ENCODE data around the gene MOCOS. TPM values are rescaled to one million over a fixed set of nuclear protein-coding genes. Genes with fewer than 3 reads are reported as not detected.

The MOCOS gene
- total RNA-seq, 1 donor from 2014 or later = 15.3 TPM

DNA sequence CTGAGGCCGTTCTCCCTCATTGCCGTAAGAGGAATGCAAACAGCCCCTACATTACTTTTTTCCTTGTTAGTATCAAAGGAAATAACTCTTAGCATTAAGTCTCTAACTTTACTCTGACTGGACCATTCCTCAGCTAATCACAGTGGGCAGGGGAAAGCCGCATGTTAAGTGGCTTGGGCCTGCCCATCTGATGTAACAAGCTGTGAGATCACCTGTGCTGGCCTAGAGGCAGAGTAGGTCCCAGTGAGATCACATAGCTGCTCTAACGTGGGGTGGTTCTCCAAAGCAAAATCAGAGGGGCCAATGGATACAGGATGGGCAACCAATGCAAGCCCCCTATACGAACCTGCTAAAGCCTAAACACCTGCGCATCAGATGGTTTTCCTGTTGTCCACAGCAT is 5.9 kb upstream of the MOCOS start:
- TF ChIP-seq, protein P1, sequence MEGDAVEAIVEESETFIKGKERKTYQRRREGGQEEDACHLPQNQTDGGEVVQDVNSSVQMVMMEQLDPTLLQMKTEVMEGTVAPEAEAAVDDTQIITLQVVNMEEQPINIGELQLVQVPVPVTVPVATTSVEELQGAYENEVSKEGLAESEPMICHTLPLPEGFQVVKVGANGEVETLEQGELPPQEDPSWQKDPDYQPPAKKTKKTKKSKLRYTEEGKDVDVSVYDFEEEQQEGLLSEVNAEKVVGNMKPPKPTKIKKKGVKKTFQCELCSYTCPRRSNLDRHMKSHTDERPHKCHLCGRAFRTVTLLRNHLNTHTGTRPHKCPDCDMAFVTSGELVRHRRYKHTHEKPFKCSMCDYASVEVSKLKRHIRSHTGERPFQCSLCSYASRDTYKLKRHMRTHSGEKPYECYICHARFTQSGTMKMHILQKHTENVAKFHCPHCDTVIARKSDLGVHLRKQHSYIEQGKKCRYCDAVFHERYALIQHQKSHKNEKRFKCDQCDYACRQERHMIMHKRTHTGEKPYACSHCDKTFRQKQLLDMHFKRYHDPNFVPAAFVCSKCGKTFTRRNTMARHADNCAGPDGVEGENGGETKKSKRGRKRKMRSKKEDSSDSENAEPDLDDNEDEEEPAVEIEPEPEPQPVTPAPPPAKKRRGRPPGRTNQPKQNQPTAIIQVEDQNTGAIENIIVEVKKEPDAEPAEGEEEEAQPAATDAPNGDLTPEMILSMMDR (IDR thresholded peaks at IDR 0.05; ENCODE audit: insufficient read depth, low read length, poor library complexity, severe bottlenecking) = no peak
- no peaks in the 10 kb centered on the region for H3K36me3 ChIP-seq (ENCODE audit: control insufficient read depth, insufficient read depth, low read length)
- no peaks in the 10 kb centered on the region for H3K27me3 ChIP-seq (ENCODE audit: control insufficient read depth, insufficient read depth, low read length)
- DNase-seq (ENCODE audit: low read depth) = no peak
- H3K4me3 ChIP-seq (ENCODE audit: low read depth, low read length) = no peak overlapping the region

DNA sequence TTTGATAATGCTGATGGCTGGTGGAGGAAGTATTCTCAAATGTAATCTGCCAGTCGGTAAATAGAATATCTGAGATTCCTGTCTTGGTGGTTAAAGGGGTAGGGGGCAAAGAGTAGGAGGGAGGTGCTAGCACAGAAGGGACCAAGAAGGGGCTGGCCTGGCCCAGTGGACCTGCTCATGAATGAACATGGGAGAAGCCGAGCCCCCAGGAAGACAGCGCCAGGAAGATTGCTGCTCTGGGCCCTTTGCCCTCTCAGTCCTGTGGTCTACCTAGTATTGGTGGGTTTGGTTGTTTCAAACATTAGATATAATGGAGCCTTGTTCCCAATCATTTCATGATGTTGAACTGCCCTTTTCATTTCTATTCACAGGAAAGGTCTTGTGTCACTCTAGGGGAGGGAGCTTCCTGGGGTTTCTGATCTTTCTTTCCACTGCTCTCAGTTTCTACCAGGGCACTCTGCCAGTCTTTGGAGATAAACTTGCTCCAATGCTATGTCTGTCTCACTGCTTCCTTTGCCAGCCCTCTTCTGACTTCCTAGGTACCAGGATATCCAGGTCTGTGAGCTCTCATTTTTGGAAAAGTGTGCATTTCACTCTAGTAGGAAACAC is 5.3 kb upstream of the MOCOS start:
- Histone ChIP-seq H3K36me3 (ENCODE audit: control insufficient read depth, insufficient read depth, low read length) (no peaks in the 10 kb centered on the region), H3K27me3 (ENCODE audit: control insufficient read depth, insufficient read depth, low read length) (no peaks in the 10 kb centered on the region), H3K4me3 (ENCODE audit: low read depth, low read length) (no peak overlapping the region)
- TF ChIP-seq, protein P1 (IDR thresholded peaks at IDR 0.05; ENCODE audit: insufficient read depth, low read length, poor library complexity, severe bottlenecking) = no peak
- no peak for DNase-seq (ENCODE audit: low read depth)

DNA sequence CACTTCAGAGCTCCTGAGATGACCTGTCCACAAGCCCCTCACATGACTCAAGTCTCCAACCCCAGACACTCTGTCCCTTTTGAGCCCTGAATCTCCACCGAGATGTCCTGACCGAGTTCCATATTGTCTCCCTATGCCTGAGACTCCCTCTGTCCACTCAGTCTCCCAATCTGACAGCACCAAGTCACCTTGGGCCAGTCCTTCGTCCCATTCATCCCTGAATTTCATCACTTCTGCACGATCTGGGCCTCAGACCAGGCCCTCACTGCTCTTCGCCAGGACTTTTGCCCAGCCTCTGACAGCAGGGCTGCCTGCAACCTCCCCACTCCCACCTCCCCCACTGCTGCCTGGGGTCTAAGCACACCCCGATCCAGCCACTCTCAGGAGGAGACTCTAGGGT is 4.3 kb upstream of the MOCOS start:
- TF ChIP-seq, protein P1 (IDR thresholded peaks at IDR 0.05; ENCODE audit: insufficient read depth, low read length, poor library complexity, severe bottlenecking) = no peak
- DNase-seq (ENCODE audit: low read depth) = no peak
- H3K4me3 ChIP-seq (ENCODE audit: low read depth, low read length) = no peak overlapping the region
- H3K27me3 ChIP-seq (ENCODE audit: control insufficient read depth, insufficient read depth, low read length) = no peaks in the 10 kb centered on the region
- no peaks in the 10 kb centered on the region for H3K36me3 ChIP-seq (ENCODE audit: control insufficient read depth, insufficient read depth, low read length)

DNA sequence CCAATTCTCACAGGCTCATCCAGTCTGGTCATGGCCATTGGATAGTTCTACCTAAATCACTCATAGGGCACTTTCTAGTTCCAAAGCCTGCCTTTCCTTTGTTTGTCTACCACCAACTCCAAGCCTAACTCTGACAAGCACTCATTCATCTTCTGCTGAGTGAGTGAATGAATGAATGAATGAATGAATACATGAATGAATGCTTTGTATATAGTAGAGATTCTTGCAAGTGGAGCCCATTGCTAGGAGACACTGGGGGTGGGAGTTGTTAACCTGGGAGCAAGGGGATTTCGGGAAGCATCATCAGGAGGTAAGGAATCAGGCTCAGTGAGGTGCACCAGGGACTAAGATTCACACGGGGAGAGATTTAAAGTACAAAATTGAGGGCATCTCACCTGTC is 3.3 kb upstream of the MOCOS start:
- no peaks in the 10 kb centered on the region for H3K36me3 ChIP-seq (ENCODE audit: control insufficient read depth, insufficient read depth, low read length)
- H3K4me3 ChIP-seq (ENCODE audit: low read depth, low read length) = no peak overlapping the region
- H3K27me3 ChIP-seq (ENCODE audit: control insufficient read depth, insufficient read depth, low read length) = no peaks in the 10 kb centered on the region
- TF ChIP-seq, protein P1 (IDR thresholded peaks at IDR 0.05; ENCODE audit: insufficient read depth, low read length, poor library complexity, severe bottlenecking) = no peak
- DNase-seq (ENCODE audit: low read depth) = no peak

DNA sequence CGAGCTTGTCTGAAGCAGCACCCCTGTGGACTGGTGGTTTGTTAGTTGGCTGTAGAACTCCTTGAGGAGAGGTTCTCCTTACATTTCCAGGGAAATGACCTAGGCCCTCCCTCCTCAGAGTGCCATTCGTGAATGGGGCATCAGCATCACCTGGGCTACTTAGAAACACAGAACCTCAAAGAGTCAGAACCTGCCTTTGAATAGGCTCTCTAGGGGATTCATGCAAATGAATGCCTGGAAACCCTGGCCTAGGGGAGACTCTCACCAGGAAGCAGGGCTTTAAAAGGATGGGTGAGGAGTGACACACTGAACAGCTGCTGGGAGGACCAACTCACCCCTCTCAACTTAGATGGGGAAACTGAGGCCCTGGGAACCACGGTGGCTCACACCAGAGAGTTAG is 2.1 kb upstream of the MOCOS start:
- no peaks in the 10 kb centered on the region for H3K27me3 ChIP-seq (ENCODE audit: control insufficient read depth, insufficient read depth, low read length)
- H3K4me3 ChIP-seq (ENCODE audit: low read depth, low read length) = no peak overlapping the region
- no peaks in the 10 kb centered on the region for H3K36me3 ChIP-seq (ENCODE audit: control insufficient read depth, insufficient read depth, low read length)
- no peak for DNase-seq (ENCODE audit: low read depth)
- TF ChIP-seq, protein P1 (IDR thresholded peaks at IDR 0.05; ENCODE audit: insufficient read depth, low read length, poor library complexity, severe bottlenecking) = no peak

DNA sequence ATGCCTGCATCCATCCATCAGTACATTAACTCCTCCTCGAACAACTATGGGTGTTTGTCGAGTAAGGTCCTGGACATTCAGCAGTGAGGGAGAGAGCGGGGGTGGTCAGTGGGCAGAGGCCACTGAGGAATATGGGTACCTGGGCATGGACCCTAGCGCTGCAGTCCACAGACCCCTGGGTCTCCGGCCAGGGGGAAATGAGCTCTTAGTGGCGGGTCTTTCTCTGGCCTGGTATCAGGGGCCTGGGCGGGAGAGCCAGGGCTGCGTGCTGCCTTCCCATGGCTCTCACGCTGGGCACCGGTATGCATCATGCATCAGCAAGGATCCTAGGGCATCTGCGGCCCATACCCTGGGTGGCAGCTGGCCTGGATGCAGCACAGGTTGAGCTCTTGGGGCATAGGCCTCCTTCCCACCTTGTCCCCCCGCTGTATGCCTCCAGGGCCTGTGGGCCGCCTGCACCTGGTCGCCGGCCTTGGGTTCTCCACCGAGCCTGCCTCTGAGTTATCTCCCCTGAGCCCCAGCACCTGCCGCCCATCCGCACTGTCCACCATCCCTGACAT is 1.3 kb upstream of the MOCOS start:
- Histone ChIP-seq H3K27me3 (ENCODE audit: control insufficient read depth, insufficient read depth, low read length) (no peaks in the 10 kb centered on the region), H3K36me3 (ENCODE audit: control insufficient read depth, insufficient read depth, low read length) (no peaks in the 10 kb centered on the region), H3K4me3 (ENCODE audit: low read depth, low read length) (no peak overlapping the region)
- DNase-seq (ENCODE audit: low read depth) = no peak
- TF ChIP-seq, protein P1 (IDR thresholded peaks at IDR 0.05; ENCODE audit: insufficient read depth, low read length, poor library complexity, severe bottlenecking) = no peak
